Raji (cell line): ENCODE data around the gene ZNF628.

Source experiments
- POLR2A ChIP-seq: IDR thresholded peaks from 2 replicates; pipeline ENCODE4 v1.6.1; 2011; ENCODE audit warnings: low read depth, low read length, control low read depth; ENCODE audit not compliant: insufficient read depth

Gene ZNF628

DNA sequence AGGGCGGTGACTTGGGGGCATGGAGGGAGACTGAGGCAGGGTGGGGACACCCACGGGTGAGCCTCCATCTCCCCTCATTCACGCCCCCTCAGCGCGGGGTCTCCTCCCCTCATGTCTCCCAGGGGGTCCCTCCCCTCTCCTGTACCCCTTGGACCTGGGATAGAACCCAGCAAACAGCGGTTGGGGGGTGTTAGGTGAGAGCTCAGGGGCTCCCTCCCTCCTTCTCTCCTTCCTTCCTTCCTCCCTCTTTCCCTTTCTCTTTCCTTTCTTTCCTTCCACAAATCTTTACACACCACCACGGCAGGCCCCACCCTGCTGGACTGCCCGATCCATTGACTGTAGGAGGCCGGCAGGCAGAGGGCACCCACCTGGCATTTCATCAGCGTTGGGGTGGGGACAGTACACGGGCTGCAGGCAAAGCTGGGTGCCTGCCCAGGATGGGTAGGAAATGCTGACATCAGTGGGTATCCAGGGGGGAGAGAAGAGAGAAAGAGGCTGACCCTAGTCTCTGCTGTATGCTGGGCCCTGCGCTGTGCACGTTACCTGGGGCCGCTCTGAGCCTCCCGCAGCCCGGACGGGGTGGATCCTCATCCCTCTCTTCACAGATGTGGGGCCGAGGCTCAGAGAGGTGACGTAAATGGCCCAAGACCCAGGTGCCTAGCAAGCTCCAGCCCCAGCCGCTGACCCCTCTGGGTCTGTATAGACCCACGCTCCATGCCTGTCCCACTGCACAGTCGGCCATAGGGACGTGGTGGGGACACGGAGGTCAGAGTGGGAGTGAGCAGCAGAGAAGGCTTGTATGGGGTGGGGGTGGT is 15.3 kb downstream of the ZNF628 start:
- TF ChIP-seq POLR2A = no peak

DNA sequence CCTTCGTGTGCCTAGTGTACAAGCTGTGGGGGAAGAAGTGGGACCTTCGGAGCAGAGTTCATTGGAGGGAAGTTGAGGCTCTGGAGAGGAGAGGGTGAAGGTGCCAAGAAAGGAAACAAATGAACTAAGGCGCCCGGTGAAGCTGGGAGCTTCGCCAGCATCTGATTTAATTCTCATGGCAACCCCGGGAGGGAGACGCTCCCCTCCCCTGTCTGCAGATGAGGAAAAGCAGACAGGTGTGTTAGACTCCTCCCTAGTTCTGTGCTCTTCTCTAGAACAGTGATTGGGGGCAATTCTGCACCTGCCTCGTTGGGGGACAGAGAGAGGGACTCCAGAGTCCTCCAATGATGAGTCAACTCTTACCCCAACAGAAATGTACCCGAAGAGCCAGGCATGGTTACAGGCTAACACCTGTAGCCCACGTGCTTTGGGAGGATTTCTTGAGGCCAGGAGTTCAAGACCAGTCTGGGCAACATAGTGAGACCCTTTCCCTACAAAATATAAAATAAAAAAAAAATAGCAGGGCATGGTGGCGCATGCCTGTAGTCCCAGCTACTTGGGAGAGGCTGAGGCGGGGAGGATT is 16.0 kb downstream of the ZNF628 start:
- no peak for TF ChIP-seq POLR2A

DNA sequence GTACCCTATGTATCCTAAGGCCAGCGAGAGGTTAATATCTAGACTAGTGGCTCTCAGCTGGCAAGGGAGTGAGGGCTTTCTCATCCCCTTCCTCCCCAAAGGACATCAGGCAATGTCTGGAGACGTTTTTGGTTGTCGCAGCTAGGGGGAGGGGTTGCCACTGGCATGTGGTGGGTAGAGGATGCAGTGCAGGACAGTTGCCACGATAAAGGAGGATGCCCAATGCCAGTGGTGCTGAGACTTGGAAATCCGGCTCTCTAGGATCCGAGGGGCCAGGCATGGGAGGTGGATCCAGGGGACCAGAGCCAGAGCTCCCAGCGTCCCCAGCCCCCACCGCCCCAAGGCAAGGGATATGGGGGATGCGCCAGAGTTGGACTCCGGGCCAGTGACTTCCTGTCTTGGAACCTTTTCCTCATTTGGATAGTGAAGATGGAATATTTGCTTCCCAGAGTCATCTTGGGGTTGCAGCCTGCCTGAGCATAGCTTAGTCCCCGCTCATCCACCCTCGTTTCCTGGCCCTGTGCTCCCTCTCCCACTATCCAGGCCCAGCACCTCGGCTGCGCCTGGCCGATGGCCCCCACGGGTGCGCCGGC is 16.7 kb downstream of the ZNF628 start:
- no peak for TF ChIP-seq POLR2A

DNA sequence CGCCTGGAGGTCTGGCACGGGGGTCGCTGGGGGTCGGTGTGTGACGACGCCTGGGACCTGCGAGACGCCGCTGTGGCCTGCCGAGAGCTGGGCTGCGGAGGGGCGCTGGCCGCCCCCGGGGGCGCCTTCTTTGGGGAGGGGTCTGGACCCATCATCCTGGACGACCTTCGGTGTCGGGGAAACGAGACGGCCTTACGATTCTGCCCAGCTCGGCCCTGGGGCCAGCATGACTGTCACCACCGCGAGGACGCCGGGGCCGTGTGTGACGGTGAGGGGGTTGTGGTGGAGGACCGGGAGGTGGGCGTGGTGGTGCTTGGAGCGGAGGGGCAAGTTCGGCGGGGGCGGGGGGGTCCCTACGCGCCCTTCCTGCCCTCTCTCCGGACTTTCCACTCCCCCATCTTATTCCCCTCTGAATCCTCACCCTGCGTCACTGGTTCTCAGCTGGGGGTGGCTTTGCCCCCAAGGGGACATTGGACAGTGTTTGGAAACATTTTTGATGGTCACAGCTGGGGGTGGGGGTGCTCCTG is 17.3 kb downstream of the ZNF628 start:
- TF ChIP-seq POLR2A = no peak

DNA sequence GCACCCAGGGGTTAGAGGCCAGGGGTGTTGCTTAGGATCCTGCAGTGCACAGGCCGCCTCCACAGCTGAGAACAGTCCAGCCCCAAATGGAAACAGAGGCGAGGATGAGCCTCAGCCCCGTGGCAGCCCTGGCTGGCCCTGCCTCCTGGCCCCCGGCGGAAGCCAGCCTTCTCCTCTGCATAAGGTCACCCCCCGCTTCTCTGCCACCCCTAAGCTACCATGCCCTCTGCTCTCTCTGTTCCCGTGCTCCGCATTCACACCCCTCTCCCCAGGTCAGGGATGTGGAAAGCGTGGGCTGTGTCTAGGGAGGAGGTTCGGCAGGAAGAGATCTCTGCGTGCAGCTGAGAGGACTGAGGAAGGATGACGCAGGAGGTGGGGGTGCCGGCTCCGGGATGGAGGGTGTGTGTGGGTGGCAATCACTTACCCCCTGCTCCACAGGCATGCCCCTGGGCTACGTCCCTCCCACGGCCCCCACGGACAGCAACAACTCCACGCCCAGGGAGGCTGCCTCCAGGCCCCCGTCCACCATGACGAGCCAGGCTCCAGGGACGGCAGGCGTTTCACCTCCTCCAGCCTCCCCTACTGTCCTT is 17.9 kb downstream of the ZNF628 start:
- no peak for TF ChIP-seq POLR2A

DNA sequence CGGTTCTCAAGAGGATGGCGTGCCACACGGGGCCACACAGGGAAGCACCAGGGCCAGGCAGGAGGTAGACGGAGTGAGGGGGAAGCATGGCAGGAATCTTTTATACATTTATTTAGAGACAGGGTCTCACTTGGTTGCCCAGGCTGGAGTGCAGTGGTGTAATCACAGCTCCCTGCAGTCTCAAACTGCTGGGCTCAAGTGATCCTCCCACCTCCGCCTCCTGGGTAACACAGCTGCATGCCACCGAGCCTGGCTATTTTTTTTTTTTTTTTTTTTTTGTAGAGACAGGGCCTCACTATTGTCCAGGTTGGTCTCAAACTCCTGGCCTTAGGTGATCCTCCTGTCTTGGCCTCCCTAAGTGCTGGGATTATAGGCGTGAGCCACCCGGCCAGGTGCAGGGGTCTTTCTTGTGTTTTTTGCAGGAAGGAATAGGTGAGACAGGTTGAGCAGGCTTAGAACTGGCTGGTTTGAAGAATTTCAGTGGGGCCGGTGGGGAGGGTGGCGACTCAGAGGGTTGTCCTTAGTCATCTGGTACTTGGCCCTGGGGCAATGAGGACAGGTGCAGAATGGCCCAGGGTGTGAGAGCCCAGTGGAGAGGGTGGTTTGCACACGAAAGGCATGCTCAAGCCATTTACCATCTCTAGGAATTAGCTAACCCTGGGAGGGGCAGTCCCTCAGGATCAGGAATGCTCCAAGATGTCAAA is 19.4 kb downstream of the ZNF628 start:
- TF ChIP-seq POLR2A = no peak

DNA sequence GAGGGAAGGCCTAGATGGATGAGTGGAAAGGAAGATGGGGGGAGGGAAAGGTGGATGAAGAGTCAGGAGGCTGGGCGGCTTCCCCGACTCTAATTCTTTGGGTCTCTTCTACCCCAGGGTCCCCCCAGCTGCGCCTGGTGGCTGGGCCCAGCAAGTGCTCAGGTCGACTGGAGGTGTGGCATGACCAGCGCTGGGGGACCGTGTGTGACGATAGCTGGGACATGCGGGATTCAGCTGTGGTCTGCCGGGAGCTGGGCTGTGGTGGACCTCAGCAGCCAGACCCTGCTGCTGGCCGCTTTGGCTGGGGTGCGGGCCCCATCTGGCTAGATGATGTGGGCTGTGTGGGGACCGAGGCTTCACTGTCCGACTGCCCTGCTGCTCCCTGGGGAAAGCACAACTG is 21.3 kb downstream of the ZNF628 start:
- no peak for TF ChIP-seq POLR2A

DNA sequence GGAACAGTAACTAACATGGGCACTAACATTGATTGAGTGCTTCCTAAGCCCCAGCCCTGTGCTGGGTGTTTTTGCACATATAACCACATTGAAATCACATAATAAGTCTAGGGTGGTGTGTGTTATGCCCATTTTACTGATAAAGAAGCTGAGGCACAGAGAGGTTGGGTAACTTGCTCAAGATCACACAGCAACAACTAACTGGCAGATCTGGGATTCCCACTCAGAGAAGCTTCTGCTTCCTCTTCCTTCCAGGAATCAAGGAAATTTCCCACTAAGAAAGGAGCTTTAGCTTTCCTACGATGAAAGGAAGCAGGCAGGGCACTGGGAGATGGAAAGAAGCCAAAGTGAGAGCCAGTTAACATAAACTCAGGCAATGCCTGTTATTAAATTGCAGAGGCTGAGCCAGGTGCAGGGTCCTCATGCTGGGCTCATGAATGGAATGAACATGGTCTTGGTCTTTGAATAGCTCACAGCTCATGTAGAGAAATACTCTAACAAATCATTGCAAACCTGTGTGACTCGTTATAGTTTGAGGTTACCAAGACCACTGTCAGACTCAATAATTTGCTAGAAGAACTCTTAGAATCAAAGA is 21.9 kb downstream of the ZNF628 start:
- TF ChIP-seq POLR2A = no peak

DNA sequence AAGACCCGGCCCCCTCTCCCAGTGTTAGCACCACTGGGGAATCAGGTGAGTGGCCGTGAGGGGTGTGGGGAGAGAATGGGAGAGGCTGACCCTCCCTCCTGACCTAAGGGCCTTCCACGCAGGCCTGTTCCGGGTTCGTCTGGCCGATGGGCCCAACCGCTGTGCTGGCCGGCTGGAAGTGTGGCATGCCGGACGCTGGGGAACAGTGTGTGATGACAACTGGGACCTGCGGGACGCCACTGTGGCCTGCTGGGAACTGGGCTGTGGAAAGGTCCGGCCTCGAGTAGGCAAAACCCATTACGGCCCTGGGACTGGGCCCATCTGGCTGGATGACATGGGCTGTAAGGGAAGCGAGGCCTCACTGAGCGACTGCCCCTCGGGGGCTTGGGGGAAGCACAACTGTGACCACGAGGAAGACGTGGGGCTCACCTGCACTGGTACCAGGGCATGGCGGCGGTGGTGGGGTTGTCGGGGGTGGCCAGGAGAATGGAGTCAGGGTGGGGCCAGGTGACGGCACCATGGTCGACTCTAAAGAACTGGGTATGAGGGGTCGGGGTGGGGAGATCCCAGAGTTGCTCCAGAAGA is 24.0 kb downstream of the ZNF628 start:
- TF ChIP-seq POLR2A = no peak

DNA sequence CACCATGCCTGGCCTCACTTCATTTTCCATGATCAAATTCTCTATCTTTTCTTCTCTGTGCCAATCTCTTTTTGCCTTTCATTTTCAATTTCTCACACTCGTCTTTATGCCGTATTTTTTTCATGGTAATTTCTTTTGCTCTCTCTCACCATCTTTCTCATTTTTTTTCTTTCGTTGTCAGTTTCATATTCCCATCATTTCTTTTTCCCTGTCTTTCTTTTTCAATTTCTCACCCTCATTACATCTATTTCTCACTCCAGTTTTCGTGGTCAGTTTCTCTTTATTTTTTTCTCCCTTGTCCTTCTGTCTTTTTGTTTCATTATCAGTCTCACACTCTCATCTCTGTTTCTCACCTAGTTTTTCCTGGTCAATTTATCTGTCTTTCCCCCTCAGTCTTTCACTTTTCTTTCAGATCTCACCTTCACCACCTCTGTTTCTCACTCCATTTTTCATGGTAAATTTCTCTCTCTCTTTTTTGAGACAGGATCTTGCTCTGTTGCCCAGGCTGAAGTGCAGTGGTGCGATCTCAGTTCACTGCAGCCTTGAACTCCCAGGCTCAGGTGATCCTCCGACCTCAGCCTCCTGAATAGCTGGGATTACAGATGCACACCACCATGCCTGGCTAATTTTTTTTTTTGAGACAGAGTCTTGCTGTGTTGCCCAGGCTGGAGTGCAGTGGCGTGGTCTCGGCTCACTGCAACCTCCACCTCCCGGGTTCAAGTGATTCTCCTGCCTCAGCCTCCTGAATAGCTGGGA is 26.0 kb downstream of the ZNF628 start:
- TF ChIP-seq POLR2A = no peak

DNA sequence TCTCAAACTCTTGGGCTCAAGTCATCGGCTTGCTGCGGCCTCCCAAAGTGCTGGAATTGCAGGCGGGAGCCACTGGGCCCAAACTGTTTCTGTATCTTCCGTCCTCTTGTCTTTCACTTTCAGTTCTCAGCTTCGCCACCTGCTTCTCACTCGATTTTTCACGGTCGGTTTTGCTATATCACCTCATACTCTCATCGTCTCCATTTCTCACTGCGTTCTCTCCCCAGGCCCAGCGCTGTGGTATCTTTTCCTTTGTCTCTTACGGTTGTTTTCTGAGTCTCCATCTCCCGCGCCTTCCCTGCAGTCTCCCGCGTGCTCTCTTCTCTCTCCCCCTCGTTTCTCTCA is 26.7 kb downstream of the ZNF628 start:
- no peak for TF ChIP-seq POLR2A

DNA sequence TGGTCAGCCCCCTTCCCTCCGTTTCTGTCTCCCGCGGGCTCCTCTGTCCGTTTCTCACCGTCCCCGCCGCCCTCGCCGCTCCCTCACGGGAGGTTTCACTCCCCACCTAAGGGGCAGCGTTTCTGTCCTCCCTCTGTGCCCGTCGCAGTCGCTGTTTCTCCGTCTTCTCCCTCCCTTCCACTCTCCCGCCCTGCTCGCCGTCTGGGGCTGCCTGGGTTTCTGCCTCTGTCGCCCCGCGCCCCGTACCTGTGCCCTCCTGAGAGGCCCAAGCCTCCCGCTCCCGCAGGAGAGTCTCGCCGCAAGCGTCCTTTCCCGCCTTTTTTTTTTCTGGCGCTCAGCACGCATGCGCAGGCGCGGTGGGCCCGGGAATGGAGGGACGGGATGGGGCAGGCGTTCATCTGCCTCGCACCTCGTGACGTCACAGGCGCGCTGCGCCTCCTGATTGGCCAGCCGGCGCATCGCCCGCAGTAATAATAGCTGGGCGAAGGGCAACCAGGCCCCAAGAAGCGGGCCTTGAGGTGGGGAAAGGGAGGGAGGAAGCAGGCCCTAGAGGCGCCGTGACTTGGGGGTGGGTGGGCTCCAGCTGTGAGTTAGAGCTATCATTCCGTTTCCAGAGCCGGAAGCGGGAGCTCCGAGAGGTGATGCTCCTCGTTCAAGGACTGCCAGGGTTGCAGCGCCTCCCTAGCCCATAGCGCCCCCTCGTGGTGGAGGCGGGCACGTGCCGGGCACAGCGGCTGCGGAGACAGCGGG is 27.3 kb downstream of the ZNF628 start:
- TF ChIP-seq POLR2A = peak; percentile 40; the same call in 1 of the 2 replicates

DNA sequence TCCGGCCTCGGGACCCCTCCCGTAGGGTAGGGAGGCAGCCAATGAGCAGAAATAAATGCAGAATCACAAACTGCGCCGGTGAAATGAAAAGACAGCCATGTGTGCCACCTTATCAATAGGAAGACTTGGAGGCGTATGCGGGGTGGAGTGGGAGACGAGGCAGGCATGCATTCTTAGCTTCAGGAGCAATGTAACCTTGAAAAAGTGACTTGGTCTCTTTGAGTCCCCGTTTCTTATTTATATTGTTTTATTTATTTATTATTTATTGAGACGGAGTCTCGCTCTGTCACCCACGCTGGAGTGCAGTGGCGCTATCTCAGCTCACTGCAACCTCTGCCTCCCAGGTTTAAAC is 27.8 kb downstream of the ZNF628 start:
- no peak for TF ChIP-seq POLR2A
